OCI-LY3 (cell line): ENCODE data around the gene MOB3B.

Experiments used
- EZH2phosphoT487 ChIP-seq: fragments of 200-600 bp; shearing (Covaris generic); IDR thresholded peaks from 2 replicates; pipeline ENCODE4 v1.6.1; 2018; ENCODE audit warnings: antibody characterized with exemption, mixed run types, low read depth
- TF ChIP-seq, protein P1 (sequence below): fragments of 200-600, 300-600 bp; sonication (generic); IDR thresholded peaks from 2 replicates; pipeline ENCODE4 v1.5.1; 2014; ENCODE audit warnings: antibody characterized with exemption, low read length, low read depth

DNA sequence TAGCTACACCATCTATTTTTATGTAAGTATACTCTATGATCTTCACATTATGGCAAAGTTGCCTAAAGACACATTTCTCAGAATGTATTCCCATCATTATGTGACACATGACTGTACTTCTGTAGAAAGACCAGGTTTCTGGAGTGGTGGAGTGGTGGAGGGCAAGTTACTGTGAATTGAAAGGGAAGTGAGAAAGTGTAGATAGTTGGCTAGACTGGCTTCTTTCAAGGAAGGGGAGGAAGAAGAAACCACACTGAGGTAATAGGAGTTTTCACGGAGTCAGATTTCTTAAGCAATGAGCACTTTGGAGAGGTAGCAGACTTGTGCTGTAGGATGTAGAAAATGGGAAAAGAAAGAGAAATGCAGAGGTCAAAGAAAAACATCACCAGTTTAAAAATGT lies 181.7 kb downstream of the MOB3B start:
- TF ChIP-seq, protein P1, sequence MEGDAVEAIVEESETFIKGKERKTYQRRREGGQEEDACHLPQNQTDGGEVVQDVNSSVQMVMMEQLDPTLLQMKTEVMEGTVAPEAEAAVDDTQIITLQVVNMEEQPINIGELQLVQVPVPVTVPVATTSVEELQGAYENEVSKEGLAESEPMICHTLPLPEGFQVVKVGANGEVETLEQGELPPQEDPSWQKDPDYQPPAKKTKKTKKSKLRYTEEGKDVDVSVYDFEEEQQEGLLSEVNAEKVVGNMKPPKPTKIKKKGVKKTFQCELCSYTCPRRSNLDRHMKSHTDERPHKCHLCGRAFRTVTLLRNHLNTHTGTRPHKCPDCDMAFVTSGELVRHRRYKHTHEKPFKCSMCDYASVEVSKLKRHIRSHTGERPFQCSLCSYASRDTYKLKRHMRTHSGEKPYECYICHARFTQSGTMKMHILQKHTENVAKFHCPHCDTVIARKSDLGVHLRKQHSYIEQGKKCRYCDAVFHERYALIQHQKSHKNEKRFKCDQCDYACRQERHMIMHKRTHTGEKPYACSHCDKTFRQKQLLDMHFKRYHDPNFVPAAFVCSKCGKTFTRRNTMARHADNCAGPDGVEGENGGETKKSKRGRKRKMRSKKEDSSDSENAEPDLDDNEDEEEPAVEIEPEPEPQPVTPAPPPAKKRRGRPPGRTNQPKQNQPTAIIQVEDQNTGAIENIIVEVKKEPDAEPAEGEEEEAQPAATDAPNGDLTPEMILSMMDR = no peak
- TF ChIP-seq EZH2phosphoT487 = no peak
